ENCODE data around the gene CDH4.

The CDH4 gene

GRCh38 chr20:61621035-61621730 lies 369.1 kb downstream of the CDH4 start:
- no peak for DNase-seq

DNA sequence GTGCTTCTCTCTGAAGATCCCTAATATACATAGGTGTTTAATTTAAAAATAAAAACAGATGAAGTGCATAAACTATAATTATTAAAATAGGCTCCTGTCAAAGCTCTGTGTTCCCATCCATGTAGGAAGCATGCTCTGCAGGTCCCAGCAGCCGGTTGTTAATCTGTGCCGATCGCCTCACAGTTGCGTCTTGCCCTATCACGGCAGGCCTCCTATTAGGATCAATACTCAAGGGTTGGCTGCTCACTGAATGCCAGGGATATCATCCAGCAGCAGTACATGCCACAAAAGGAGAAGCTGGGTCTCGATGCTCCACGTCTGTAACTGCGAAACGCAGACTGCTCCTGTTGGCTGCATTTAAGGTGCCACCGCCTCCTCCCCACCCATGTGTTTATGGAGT lies 369.8 kb downstream of the CDH4 start:
- no peak for DNase-seq

GRCh38 chr20:61623451-61623850 lies 371.4 kb downstream of the CDH4 start:
- no peak for DNase-seq

GRCh38 chr20:61625246-61625645 lies 373.2 kb downstream of the CDH4 start:
- DNase-seq: no peak

DNA sequence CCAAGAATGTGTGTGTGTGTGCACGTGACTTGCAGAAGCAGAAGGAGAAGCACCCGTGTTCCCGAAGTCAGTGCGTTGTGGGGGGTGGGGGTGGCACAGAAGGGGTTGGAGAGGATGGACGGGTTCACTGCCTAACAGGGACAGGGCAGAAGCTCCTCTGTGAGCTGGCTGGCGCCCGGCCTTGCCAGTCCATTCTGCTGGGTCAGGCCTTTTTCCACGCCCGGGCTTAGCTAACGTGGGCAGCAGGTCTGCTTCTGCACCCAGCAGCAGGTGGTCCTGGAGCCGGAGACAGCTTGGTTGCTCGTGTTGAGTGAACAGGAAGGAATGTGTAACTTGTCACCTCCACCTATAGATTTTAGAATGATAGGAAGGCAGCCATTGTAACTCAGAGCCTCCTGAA lies 374.4 kb downstream of the CDH4 start:
- DNase-seq: no peak

DNA sequence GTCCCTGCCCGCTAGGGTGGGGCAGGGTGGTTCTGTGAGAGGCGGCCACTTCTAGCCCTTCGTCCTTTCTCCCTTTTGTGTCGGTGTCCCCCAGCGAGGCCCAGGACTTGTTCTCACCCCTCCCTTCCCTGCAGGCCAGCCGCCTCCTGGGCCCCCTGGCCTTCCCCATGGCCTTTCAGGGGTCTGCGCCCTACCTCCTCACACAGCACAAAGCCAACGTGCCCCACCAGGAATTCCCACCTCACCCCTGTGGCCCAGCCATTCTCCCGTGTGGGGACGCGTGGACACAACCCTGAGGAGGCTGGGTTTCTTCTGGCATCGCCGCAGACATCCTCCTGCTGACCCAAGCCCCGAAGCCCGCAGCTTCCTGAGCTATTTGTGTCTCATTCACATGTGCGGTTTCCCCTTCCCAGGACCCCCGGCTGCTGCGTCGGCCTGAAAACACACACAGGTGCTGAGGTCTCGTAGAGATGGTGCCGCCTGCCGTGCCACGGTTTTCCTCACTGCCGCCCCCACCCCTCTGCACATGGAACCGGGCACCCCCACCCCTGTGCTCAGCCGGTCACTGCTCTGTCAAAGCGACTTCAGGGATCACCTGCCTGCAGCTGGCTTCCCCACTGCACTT lies 375.8 kb downstream of the CDH4 start:
- DNase-seq: no peak

- no peak for DNase-seq
Measured at GRCh38 chr20:61628480-61628879, 376.4 kb downstream of the CDH4 start.

- no peak for DNase-seq
Measured at GRCh38 chr20:61628901-61629601, 377.0 kb downstream of the CDH4 start.

- DNase-seq: no peak
Measured at GRCh38 chr20:61629602-61630390, 377.7 kb downstream of the CDH4 start.

DNA sequence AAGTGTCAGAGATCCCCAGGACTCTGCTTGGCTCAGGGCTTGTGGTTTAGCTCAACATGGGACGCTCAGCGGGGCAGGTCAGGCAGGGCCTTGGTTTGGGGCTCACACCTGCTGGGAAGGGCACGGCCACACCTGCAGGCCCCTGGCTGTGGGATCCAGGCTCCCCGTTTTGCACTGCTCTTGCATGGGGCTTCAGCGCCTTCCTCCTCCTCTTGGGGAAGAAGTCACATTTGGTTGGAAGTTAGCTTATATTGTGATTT lies 378.3 kb downstream of the CDH4 start:
- no peak for DNase-seq

- DNase-seq: no peak
Measured at GRCh38 chr20:61630816-61631215, 378.8 kb downstream of the CDH4 start.

DNA sequence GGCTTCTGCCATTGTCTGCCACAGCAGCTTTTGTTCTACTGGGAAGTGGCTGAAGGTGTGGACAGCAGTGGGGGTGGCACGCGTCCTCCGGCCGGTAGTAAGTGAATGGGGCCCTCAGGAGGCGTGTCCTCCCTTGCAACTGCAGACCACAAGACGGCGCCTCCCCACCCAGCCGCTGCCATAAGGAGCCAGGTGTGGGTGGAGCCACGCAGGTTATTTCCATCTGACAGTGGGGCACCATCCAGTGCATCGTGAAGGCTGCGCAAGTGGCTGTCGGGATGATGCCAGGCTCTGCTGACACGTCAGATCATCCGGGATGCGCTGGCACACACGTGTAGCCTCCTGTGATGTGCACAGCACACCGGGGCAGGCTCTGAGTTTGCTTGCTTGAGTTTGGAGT lies 379.7 kb downstream of the CDH4 start:
- DNase-seq: no peak

DNA sequence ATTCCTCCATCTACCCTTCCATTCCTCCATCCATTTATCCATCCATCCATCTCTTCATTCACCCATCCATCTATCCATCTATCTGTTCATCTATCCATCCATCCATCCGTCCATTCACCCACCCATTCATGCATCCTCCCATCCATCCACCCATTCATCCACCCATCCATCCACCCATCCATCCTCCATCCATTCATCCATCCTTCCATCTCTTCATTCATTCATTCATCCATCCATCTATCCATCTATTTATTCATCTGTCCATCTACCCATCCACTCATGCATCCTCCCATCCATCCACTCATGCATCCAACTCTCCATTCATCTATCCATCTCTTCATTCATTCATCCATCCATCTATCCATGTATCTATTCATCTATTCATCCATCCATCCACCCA lies 380.9 kb downstream of the CDH4 start:
- DNase-seq: no peak

- DNase-seq: no peak
Measured at GRCh38 chr20:61634376-61635145, 382.5 kb downstream of the CDH4 start.

- DNase-seq: no peak
Measured at GRCh38 chr20:61635721-61636455, 383.8 kb downstream of the CDH4 start.

GRCh38 chr20:61636531-61637116 lies 384.6 kb downstream of the CDH4 start:
- no peak for DNase-seq

- DNase-seq: no peak
Measured at GRCh38 chr20:61638802-61639585, 386.9 kb downstream of the CDH4 start.

DNA sequence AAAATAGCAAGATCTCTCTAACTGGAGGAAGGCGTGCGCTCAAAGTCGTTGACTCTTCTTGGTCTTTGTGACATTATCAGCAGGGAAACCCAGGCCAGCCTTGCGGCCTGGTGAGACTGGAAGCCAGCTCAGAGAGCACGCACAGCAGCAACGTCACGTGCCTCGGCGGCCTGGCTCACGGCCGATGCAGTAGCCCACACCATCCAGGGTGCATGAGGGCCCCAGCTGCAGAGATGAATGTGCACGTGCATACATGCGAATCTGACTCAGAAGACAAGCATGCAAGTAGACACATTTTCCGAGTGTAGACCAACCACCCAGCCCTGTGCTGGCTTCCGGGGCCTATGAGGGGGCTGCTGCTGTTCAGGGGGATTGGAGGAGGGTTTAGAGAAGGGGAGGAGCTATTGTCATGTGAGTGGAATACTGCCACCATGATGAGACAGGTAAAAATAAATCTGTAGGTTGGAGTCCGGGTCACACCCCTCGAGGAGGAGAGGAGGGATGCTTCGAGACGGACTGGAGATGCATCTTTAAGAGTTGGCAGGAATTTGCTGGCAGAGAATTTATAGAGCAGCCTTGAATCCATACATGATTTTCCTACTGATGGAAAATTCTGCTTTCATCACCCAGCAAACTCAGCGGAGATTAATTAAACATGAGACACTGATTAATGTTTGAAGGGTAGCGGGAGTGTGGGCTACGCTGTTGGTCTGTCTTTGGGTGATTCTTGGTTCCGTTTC lies 388.2 kb downstream of the CDH4 start:
- DNase-seq: no peak

GRCh38 chr20:61640871-61641245 lies 388.8 kb downstream of the CDH4 start:
- no peak for DNase-seq

DNA sequence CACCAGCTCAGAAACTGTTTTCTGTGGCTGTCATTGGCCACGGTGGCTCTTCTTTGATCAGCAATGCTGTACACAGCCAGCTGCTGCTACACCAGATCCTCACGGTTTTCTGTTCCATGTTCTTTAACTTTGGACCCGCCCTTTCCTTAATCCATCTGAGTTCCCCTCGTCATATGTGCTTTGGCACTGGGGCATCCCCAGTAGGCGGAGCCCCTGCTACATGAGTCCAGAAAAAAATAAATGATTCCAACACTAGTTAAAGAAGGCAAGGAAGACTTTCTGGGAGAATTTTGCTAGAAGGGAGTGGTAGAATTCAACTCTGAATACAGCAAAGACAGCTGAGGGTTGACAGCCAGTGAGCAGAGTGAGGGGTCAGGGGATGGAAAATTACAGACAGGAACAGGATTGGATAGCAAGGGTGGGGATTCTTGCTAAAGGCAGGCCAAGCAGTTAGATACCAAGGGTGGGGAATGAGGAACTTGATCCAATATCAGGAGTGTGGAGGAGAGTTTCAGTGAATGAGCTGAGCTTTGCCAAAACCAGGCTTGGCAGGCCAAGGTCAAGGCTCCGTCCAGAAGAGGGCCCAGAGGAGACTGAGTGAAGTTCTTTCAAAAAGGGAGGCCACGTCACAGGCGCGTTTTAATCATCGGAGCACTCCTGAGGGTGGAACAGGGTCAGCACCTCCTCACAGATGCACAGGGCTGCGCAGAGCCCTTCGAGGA lies 391.8 kb downstream of the CDH4 start:
- no peak for DNase-seq

Measured in stimulated activated CD4-positive, alpha-beta T cell treated with anti-CD3 and anti-CD28 coated beads, Interleukin-4, amount 100 ng/mL, for 24 hours (primary cell).